NCI-H748 treated with DMSO at 0.1 percent for 48 hours (cell line): ENCODE results near the gene TSPY1.
"Not testable (repeated sequence)": the region's sequence is repeated elsewhere in the genome, so short reads cannot be mapped to it uniquely, and the experiment has no call there.

Experiments used
- DNase-seq: peaks from one replicate; lab custom pipeline; 2025; lab: John Stamatoyannopoulos, UW

The TSPY1 gene

DNA sequence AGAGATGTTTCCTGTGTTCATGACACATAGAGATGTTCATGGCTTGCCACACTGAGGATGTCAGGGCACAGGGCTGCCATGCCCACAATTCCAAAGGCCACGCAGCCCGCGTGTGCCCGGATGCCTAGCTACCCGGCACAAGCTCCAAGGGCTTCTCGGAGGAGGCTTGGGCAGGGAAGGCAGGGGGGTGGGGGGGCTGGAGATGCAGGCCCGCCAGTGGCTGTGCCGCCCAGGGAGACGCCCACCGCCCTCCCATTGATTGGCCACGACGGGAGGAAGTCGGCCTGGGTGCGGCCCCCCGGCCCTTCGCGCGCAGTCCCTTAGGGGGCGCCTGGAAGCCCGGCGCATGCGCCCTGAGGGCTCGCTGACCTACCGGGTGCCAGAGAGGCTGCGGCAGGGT is at the start of gene TSPY1:
TSS of gene TSPY1 (plus strand) at position 301 of the 400 bp plus-strand sequence. CDS start at position 347, 46 bp downstream.
- not testable (repeated sequence) for DNase-seq

DNA sequence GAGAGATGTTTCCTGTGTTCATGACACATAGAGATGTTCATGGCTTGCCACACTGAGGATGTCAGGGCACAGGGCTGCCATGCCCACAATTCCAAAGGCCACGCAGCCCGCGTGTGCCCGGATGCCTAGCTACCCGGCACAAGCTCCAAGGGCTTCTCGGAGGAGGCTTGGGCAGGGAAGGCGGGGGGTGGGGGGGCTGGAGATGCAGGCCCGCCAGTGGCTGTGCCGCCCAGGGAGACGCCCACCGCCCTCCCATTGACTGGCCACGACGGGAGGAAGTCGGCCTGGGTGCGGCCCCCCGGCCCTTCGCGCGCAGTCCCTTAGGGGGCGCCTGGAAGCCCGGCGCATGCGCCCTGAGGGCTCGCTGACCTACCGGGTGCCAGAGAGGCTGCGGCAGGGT is 20.2 kb downstream of the TSPY1 start, which contains the start of gene TSPY9:
TSS of gene TSPY9 (plus strand) at position 301 of the 400 bp plus-strand sequence. CDS start at position 347, 46 bp downstream.
- not testable (repeated sequence) for DNase-seq

DNA sequence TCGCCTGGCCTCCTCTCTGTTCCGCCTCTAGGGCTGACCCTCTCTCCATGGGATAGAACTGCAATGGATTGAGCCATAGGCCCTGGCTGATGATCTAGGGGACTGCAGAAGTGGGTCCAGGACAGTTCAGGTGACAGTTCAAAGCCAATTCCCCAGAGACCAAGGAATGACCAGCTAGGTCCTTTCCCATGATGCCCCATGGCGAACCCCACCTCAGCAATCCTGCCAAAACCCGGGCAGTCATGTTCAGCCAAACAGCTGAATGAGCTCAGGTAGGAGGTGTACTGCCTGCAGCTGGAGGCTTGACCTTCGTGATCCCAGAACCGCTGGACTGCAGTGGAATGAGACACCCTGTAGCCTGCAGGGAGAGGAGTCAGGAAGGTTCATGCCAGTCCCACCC is 37.6 kb downstream of the TSPY1 start:
- DNase-seq, result not testable (repeated sequence)

GRCh38 chrY:9516287-9516686 is 49.5 kb downstream of the TSPY1 start:
- not testable (repeated sequence) for DNase-seq
